ENCODE results near the gene HCRTR1.
A peak's percentile ranks its signal among the peaks of the same experiment; 100 is the strongest.
"Not testable (repeated sequence)": the region's sequence is repeated elsewhere in the genome, so short reads cannot be mapped to it uniquely, and the experiment has no call there.

HCRTR1 gene

DNA sequence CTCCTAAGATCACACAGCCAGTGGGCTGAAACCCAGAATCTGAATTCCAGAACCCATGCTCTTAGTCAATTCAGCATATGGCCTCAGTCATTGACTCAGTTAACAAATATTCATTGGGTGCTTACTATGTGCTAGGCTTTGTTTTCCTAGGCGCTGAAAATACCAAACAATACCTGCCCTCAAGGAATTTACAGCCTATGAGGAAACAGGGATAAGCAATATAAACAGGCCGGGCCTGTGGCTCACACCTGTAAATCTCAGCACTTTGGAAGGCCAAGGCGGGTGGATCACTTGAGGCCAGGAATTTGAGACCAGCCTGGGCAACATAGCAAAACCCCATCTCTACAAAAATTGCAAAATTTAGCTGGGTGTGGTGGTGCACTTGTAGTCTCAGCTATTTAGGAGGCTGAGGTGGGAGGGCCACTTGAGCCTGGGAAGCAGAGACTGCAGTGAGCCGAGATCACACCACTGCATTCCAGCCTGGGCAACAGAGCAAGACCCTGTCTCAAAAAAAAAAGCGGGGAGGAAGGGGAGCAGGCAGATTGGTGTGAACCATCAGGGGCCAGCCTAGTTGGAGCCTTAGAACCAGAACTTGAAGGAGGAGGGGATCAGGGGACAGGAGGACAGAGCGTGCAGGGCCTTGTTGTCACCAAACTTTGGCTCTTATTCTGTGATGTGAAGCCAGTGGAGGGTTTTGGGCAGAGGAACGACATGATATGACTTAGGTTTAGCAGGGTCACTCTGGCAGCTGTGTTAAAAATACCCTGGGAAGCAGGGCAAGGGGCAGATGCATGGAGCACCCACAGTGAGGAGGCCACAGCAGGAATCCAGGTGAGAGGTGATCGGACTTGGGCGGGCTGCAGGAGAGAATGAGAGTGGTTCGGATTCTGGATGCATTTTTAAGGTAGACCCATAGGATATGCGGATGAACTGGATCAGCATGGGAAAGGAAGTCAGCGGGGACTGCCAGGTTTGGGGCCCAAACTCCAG is 35.4 kb upstream of the HCRTR1 start:
- no peak for DNase-seq (ENCODE audit: low read depth, low spot score)

DNA sequence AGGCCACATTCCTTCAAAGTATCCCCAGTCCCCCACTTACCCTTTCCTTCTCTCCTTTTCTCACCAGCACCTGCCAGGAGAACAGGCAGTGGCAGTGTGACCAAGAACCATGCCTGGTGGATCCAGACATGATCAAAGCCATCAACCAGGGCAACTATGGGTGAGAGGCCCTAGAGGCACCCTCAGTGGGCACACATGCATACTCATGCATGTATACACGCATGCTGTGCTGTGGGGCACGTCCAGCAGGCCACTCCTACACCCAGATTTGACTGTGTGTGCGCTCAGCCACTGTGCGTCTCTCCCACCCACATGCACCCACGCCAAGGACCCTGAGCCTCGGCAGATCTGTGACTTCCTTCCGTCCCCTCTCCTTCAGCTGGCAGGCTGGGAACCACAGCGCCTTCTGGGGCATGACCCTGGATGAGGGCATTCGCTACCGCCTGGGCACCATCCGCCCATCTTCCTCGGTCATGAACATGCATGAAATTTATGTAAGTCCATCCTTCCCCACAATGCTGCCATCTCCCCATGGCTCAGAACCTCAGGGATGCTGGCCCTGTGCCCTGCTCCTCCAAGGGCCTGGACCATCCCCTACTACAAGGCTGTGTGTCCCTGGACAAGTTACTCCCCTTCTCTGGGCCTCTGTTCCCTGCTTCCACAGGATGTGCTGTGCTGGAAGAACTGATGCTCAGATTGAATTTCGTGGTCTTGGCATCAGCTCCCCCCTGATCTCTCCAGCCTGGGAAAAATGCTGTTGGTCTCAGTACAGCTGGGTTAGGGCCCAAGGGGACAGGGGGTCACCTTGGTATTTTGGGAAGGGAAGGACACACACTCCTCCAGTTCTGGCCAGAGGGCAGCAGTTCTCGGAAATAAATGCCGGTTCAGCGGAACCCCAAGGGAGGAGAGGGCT is 34.2 kb upstream of the HCRTR1 start:
- DNase-seq (ENCODE audit: low read depth, low spot score) = no peak

DNA sequence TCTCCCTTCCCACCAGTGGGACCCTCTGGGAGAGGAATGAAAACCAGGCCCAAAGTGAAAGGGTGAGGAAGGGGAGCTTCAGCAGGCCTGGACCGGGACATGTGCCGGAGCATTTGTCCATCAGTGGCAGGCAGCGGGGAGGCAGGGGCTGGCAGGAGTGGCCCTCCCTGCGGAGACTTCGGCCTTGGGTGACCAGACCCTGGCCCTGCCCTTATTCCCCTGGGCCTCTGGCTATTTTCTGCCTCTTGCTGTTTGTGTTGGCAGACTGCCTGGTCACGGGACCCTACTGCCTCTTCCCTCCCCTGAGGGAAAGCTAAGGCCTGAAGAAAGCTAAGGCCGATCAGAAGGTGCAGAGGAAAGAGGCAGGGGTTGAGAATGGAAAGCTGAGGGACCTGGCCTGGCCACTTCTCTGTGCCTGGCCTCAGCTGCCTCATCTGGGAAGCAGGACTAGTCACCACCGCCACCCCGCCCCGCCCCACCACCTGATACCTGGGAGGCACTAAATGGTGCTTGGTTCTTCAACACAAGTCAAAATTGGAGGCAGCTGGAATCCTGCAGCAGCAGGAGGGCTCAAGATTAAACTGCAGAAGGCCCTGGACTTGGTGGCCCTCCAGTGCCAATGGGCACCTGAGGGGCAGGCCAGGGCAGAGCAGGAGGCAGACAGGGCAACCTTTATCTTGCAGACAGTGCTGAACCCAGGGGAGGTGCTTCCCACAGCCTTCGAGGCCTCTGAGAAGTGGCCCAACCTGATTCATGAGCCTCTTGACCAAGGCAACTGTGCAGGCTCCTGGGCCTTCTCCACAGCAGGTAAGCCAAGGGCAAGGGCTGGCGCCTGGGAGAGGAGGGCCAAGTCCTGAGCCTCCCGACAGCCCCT is 33.3 kb upstream of the HCRTR1 start:
- peak; percentile 86 for DNase-seq (ENCODE audit: low read depth, low spot score)

DNA sequence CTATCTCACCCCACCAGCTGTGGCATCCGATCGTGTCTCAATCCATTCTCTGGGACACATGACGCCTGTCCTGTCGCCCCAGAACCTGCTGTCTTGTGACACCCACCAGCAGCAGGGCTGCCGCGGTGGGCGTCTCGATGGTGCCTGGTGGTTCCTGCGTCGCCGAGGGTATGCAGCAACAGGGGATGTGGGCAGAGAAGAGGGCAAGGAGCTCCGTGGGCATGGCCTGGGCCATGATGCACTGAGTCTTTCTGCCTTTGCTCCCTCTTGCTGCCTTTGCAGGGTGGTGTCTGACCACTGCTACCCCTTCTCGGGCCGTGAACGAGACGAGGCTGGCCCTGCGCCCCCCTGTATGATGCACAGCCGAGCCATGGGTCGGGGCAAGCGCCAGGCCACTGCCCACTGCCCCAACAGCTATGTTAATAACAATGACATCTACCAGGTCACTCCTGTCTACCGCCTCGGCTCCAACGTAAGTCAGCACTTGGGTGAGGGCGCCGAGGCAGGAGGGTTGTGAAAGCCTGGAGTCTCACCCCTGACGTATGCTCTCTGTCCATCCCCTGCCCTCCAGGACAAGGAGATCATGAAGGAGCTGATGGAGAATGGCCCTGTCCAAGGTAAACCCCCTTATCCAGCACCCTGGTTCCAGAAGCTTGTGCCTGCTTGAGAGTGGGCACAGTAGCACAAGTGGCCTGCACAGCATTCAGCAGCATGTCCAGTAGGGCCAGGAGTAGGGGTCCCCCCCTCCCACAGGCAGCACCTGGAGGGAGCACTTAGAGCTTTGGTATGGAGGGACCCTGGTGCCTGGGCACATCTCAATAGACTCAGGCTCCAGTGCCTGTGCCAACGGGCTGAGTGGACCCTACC is 32.4 kb upstream of the HCRTR1 start:
- no peak for DNase-seq (ENCODE audit: low read depth, low spot score)

DNA sequence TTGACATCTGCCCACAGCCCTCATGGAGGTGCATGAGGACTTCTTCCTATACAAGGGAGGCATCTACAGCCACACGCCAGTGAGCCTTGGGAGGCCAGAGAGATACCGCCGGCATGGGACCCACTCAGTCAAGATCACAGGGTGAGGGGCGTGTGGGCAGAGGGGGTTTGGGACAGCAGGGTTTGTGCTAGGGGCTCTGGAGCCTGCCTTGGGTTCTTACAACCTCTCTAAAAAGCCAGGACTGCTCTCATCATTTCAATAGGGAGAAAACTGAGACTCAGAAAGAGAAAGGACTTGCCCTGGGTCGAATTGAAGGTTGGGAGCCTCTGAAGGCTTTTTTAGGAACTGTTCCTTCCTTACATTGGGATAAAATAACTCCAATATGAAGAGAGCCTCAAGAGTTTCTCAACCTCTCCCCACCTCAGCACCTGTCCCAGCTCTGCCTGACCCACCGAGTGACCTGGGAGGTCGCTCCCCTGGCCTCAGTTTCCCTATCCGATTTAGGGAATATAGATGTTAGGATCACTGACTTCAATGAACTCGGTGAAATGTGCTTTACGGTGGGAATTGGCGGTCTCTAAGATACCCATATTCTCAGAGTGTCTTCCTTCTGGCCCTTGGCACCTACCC is 31.6 kb upstream of the HCRTR1 start:
- DNase-seq (ENCODE audit: low read depth, low spot score) = no peak

DNA sequence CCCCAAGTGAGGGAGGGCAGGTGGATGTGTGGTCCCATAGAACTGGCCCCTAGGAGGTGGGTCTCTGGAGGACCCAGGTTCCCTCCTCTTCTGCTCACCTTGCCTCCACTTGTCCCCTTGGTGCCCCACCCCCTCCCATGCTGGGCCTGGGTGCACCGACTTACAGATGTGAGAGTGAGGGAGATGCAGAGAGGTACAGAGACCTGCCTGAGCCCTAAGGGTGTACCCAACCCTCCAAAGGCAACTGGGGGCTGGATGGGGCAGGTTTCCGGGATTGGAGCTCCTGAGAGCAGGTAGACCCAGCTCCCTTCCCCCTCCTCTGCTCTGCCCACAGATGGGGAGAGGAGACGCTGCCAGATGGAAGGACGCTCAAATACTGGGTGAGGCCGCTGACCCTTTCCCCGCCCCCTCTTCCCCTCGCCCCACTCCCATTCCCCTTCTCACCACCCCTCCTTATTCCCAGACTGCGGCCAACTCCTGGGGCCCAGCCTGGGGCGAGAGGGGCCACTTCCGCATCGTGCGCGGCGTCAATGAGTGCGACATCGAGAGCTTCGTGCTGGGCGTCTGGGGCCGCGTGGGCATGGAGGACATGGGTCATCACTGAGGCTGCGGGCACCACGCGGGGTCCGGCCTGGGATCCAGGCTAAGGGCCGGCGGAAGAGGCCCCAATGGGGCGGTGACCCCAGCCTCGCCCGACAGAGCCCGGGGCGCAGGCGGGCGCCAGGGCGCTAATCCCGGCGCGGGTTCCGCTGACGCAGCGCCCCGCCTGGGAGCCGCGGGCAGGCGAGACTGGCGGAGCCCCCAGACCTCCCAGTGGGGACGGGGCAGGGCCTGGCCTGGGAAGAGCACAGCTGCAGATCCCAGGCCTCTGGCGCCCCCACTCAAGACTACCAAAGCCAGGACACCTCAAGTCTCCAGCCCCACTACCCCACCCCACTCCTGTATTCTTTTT is 30.8 kb upstream of the HCRTR1 start:
- no peak for DNase-seq (ENCODE audit: low read depth, low spot score)

DNA sequence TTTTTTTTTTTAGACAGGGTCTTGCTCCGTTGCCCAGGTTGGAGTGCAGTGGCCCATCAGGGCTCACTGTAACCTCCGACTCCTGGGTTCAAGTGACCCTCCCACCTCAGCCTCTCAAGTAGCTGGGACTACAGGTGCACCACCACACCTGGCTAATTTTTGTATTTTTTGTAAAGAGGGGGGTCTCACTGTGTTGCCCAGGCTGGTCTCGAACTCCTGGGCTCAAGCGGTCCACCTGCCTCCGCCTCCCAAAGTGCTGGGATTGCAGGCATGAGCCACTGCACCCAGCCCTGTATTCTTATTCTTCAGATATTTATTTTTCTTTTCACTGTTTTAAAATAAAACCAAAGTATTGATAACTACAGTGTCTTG is 30.2 kb upstream of the HCRTR1 start:
- DNase-seq (ENCODE audit: low read depth, low spot score) = not testable (repeated sequence)

DNA sequence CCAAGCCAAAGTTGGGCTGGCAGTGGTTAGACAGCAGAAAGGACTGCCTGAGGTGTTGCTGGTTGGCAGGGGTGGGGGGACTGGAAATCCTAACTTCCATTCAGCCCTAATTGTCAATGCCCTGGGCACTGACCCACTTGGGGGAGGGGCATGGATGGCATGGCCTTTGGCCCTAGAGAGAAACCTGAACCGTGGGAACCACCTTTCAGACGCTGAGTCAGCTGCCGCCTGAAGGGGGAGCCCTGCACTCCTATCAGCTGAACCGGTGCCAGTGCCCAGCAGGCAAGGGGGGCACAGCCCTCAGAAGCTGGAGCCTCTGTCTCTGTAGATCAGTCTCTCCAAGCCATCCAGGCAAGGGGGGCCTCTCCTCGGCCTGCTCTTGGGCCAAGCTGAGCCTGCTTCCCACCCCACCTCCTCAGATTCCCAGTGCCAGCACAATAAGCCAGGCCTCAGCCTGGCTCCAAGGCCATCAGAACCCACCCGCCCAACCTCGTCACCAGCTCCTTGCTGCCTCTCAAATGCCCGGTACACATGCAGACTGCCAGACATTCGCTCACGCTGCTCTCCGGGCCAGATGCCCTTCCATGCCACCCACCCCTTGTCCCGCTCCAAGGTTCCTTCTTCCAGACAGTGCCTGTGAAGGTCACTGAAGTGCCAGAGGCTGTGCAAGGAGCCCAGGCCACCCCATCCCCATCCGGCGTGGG is 29.6 kb upstream of the HCRTR1 start:
- peak; percentile 74 for DNase-seq (ENCODE audit: low read depth, low spot score)

DNA sequence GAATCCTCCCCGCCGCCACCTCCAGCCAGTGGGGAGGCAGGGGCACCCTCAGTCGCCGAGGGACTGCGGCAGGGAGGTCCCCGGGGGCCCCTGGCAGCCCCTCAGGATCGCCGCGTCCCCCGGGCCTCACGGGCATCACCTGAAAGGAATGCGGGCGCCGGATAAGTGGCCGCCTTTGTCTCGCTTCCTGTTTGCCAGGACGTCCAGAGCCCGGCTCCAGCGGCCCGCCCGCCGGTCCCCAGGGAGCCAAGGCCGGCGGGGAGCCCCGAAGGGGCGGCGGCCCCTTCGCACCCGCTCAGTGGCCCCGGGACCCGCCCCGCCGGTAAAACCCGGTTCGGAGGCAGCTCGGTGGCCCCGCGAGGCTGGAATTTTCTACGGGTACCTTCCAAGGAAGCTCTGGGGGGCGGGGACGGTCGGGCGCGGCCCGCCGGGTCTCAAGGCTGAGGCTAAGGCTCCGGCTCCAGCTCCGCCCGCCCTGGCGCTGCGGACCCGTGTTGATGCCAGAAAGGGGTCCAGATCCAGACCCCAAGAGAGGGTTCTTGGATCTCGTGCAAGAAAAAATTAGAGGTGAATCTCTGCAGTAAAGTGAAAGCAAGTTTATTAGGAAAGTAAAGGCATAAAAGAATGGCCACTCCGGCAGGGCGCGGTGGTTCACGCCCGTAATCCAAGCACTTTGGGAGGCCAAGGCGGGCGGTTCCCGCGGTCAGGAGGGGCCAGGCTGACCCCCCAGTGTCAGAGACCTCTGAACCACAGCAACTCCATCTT is 28.6 kb upstream of the HCRTR1 start:
- DNase-seq (ENCODE audit: low read depth, low spot score) = peak; percentile 56

DNA sequence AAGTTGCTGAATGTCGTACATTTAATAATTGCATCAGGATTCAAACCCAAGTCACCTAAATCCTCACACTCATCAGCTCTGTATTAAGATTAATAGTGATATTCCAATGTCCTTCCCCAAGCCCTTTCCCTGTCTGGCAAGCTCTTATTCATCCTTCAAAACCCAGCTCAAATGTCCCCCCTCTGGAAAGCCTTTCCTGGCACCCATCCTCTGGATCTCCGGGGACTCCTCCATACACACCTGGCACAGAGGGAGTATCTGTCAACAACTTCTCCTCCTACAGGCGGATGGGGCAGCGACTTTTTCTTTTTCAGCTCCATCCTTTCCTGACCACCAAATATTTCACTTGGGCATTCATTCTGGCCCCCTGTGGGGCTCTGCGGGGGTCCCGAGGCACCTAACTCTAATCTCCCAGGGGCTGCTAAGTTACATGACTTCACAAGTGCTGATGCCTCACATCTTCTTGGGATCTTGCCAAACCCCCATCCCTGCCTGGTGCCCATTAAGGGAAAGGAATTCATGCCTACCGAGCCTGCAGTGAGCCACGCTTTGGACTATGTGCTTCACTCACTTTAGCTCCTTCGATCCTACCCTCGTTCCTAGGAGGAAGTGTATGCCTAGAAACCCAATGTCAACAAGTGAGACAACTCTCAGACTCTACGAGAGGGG is 25.9 kb upstream of the HCRTR1 start:
- peak; percentile 86 for DNase-seq (ENCODE audit: low read depth, low spot score)

DNA sequence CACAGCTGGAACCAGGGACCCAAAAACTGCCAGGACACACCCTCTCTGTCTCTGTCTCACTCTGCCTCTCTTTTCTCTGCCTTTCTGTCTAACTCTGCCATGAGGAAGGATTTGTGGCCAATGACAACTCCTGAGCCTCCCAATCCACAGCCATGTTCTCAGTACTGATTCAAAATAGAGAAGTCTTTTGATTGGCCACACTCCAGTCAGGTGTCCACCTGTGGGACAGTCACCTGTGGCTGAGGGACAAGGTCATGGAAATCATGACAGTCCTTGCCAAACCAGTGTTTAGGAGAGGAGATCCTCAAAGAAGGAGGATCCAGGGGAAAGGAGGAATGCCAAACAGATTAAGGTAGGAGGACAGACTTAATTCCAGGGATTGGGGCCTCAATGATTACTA is 25.4 kb upstream of the HCRTR1 start:
- no peak for DNase-seq (ENCODE audit: low read depth, low spot score)

DNA sequence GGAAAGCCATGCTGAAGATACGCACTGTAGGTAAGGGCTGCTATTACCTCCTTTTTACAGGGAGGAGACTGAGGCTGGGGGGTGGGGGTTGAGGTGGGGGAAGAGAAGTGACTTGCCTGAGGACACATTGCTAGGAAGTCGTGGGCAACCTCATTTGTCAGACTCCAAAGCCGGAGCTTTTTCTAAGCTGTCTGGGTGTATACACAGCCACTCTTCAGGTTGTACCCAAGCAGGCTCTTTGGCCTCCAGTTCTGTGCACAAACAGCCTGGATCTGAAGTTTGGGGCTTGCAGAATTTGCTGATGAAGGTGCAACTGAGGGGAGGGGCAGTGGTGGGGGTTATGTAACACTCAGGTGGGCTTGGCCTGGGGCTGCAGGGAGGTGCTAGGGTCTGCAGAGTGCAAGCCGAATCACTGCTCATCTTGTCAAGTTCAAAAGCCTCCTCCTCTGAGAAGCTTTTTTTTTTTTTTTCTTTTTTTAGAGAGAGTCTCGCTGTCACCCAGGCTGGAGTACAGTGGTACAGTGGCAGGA is 24.3 kb upstream of the HCRTR1 start:
- no peak for DNase-seq (ENCODE audit: low read depth, low spot score)

DNA sequence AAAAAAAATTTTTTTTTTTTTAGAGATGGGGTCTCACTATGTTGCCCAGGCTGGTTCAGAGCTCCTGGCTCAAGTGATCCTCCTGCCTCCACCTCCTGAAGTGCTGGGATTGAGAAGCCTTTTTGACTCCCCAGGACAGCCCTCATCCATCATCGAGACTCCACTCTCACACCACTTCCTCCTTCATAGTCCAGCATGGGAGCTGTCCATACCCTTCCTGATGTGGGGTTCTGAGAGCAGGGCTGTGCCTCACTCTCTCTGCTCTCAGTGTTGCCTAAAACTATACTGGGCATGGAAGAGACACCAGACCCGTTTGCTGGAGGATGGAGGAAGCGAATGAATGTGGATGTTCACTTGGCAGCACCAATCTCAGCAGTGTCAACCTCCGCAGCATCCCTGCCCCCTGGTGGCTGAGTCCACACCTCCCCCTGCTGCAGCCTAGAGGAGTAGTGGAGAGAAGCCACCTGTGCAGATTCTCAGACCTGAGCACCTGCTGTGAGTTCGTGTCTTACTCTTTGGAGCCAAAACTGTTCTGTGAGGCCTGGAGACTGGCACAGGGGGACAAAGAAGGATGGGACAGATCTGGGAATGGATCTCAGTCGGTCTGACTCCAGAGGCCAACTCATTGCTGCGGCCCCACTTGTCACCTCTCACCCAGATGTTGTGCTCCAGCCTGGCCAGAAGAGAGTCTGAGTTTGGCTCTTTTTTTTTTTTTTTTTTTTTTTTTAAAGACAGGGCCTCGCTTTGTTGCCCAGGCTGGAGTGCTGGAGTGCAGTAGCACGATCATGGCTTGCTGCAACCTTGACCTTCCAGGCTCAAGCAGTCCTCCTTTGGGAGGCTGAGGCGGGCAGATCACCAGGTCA is 23.5 kb upstream of the HCRTR1 start:
- DNase-seq (ENCODE audit: low read depth, low spot score) = peak; percentile 80

DNA sequence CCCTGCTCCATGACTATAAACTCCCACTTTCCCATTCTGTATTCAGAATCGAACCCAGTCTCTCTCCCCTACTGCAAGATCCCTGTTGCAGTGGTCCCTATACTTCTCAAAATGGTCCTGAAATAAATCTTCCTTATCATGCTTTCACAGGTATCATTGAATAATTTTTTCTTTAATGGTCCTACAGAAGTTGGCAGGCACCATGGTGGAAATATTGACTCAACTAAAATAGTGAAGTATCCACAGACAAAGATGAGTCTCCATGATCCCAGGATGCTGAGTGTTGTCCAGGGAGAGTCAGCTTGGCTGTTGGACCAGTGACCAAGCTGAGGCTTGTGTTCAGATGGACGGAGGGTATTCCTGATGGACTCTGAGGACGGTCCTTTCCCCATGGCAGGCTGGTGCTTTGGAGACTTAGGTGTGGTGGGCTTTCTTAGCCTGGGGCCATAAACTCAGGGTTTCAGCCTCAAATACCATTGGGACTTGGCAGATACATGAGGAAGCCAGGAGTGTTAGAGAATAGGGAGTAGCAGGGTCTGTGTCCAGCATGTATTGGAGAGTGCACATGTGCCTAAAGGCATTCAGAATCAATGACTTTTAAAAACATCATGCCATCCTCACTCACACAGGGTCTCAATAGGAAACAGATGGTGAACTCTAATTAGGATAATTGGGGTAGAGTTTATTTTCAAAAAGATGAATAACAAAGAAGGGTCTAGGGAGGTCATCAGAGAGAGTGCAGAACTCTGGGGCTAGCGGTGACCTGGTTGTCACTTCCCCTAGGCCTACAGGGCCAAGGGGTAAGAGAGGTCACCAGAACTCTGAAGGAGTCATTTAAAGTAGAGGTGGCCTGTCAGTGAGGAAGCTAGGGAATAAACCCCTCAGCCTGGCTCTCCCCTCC is 21.4 kb upstream of the HCRTR1 start:
- DNase-seq (ENCODE audit: low read depth, low spot score) = no peak

DNA sequence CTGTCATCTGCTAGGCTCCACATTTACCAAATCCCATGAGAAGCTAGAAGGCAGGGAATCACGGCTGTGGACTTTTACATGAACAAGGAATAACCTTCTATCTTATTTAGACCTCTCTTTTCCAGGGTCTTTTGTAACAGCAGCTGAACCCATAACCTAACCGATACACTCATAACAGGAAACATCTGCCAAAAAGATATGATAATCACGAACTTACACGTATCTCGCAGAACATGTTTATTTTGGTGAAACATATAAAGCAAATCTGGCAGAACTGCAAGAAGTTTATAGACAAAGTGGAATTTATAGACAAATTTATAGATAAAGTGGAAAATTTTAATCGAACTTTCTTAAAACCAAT is 20.8 kb upstream of the HCRTR1 start:
- no peak for DNase-seq (ENCODE audit: low read depth, low spot score)

All from astrocyte of the hippocampus (primary cell).